ENCODE data around the gene ITIH1. TPM values are rescaled to one million over a fixed set of nuclear protein-coding genes. Genes with fewer than 3 reads are reported as not detected.

ITIH1 gene
- total RNA-seq, 1 donor from 2014 or later = not detected

Other genes with a start within 250 kb of the ITIH1 start
- 178 and 188 TPM in 2 replicates for gene NT5DC2, start 243.7 kb upstream of the ITIH1 start, total RNA-seq
- gene UQCC5, start 241.0 kb upstream of the ITIH1 start, total RNA-seq = 18.4 and 18.6 TPM in 2 replicates
- gene PBRM1, start 91.7 kb upstream of the ITIH1 start, total RNA-seq = 74.5 and 78.3 TPM in 2 replicates
- gene GNL3, start 91.6 kb upstream of the ITIH1 start, total RNA-seq = 65.8 and 69.8 TPM in 2 replicates
- gene GLT8D1, start 71.8 kb upstream of the ITIH1 start, total RNA-seq = 86.3 and 97.4 TPM in 2 replicates
- 120 and 124 TPM in 2 replicates for gene SPCS1, start 71.5 kb upstream of the ITIH1 start, total RNA-seq
- 17.3 and 23.1 TPM in 2 replicates for gene NEK4, start 6.7 kb upstream of the ITIH1 start, total RNA-seq
- gene ITIH3, start 17.2 kb downstream of the ITIH1 start, total RNA-seq = 0.59 and 0.78 TPM in 2 replicates
- gene ITIH4, start 53.1 kb downstream of the ITIH1 start, total RNA-seq = 7.1 and 7.2 TPM in 2 replicates
- 2.0 and 6.2 TPM in 2 replicates for gene MUSTN1, start 57.4 kb downstream of the ITIH1 start, total RNA-seq
- gene STIMATE, start 119.9 kb downstream of the ITIH1 start, total RNA-seq = 22.9 and 25.3 TPM in 2 replicates